ENCODE data around the gene KCNJ3.

Gene KCNJ3

DNA sequence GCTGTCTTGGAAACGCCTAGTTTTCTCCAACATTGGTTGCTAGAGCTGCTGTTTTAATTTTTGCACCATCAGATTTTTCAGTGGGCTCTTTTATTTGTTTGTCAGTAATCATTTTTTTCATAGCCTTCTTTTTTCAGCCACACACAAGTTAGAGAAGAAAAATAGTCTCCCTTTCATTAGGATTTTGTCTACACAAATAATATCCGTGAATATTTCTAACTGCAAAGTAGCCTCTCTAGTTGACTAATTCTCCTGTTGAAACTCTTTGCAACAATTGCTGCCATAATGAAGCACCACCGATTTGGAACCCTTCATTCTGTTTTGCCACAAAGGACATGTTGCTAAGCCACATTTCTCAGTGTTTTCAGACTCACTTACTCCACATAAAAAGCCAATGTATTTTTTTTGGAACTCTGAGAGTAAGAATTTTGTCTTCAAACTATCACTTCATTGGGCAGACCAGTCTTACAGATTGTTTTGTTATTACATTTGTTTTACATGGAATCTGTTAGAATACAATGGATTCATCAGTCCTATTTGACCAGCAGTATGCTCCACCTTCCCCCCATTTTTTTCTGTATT is 9.6 kb downstream of the KCNJ3 start:
- no peak for DNase-seq

GRCh38 chr2:154709215-154709614 is 10.7 kb downstream of the KCNJ3 start:
- no peak for DNase-seq

- DNase-seq = no peak
Measured at GRCh38 chr2:154710078-154710477, 11.6 kb downstream of the KCNJ3 start.

DNA sequence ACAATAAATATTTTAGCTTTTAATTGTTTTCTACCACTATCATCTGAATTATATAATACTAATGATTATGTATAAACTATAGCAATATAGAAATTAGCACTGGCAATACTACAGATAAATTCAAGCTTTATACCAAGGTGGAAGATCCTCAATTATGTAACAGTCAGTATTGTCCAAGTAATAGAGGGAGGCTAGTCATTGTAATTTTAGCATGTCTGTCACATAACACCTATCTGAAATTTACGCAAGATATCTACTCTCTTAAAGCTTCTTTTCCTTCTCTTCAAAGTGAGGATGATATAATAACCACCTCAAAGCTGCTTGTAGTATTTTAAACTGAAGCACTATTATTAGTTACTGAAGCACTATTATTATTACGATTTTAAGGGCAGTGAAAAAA is 12.2 kb downstream of the KCNJ3 start:
- DNase-seq = no peak

DNA sequence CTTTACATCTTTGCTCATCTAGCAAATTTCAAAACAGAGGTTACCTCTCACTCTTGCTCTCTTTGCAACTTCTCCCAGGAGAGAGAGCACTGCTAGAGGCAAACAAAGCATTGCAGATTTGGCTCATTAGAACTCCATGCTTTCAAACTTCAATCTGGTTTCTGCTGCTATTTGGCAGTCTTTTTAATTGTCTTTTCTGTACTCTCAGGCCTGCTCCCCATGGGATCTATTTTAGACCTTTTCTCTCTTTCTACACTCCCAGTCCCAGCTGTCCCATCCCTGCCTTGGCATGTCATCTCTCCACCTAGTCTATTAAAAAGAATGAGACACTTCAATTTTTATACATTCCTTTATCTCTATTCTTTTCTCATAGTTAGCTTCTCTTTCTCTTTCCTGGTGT is 15.2 kb downstream of the KCNJ3 start:
- no peak for DNase-seq

GRCh38 chr2:154720651-154721050 is 22.2 kb downstream of the KCNJ3 start:
- no peak for DNase-seq

- DNase-seq = no peak
Measured at GRCh38 chr2:154724194-154724797, 25.8 kb downstream of the KCNJ3 start.

- no peak for DNase-seq
Measured at GRCh38 chr2:154740361-154740760, 41.9 kb downstream of the KCNJ3 start.

GRCh38 chr2:154758871-154759270 is 60.4 kb downstream of the KCNJ3 start:
- DNase-seq = no peak

GRCh38 chr2:154762638-154763037 is 64.1 kb downstream of the KCNJ3 start:
- DNase-seq = no peak

GRCh38 chr2:154771664-154772284 is 73.3 kb downstream of the KCNJ3 start:
- no peak for DNase-seq

- no peak for DNase-seq
Measured at GRCh38 chr2:154776825-154777224, 78.3 kb downstream of the KCNJ3 start.

DNA sequence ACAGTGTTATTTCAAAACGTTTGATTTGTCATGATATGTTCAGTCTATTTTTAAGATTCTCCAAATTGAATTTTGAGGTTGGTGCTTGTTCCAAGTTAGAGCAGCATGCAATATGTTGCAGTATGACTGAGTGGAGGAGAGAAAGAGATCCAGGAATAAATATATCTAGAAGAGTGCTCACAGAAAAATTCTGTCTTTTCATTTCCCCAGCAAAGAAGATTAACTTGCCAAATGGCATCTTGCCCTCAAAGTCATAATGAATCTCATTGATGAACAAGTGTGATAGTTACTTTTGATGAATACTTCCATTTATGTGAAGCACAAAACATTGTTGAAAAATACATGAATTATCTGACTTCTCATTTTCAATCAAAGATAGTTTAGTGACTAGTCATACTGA is 95.9 kb downstream of the KCNJ3 start:
- no peak for DNase-seq

GRCh38 chr2:154795651-154796050 is 97.2 kb downstream of the KCNJ3 start:
- DNase-seq = no peak

DNA sequence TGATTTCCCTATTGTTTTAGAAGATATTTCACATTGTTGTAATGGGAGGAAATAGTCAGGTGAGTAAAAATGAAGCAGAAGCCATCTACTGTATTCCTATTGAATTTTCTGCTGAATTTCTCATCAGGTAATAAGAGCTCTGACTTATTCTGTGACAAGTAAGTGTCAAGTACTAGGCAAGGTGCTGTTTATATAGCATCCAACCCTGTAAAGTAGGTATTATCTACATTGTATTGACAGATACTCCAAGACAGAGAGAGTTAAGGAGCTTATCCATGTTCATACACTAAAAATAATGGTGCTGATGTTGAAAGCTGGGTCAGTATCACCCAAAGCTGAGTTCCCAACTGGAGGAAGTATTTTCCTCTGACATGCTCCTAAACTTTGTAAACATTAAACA is 106.0 kb downstream of the KCNJ3 start:
- no peak for DNase-seq

- DNase-seq = no peak
Measured at GRCh38 chr2:154813636-154814035, 115.1 kb downstream of the KCNJ3 start.

- DNase-seq = no peak
Measured at GRCh38 chr2:154814856-154815255, 116.4 kb downstream of the KCNJ3 start.

- no peak for DNase-seq
Measured at GRCh38 chr2:154825358-154825757, 126.9 kb downstream of the KCNJ3 start.

GRCh38 chr2:154826827-154827226 is 128.3 kb downstream of the KCNJ3 start:
- DNase-seq = no peak

DNA sequence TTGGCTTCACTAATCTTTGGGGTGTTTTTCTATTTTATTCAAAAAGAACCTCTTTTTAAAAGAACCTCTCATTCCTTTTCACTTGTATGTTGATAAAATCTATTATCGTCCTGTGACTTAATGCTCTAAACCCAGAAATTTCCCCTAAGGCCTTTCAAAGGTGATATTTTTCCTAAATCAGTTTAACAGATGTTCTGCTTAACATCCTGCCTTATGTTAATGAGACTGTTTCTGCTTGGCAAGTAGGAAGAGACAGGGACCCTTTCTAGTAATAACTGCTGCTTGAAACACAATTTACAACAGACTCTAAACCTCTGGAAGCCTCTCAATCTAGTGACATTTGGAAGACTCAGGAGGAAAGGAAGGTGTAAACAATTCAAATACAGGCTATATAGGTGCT is 128.8 kb downstream of the KCNJ3 start:
- no peak for DNase-seq

GRCh38 chr2:154832711-154833110 is 134.2 kb downstream of the KCNJ3 start:
- DNase-seq = no peak

GRCh38 chr2:154836632-154837031 is 138.1 kb downstream of the KCNJ3 start:
- DNase-seq = no peak

DNA sequence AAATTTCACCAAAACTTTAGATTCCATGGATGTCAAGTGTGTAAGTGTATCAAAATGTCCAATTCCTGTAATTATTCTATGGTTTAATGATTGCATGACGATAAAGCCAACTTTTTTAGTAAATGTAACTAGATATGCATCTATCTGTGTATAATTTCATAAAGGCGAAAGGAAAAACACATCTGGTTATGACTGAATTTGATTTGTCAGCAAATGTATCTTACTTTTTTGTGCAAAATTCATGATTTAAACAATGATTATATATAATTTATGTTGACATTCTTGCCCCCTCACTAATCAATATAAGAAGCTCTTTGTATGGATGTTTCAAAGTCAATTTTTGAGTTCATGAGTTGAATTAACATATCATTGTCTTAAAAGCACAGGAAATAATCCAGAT is 138.5 kb downstream of the KCNJ3 start:
- no peak for DNase-seq

DNA sequence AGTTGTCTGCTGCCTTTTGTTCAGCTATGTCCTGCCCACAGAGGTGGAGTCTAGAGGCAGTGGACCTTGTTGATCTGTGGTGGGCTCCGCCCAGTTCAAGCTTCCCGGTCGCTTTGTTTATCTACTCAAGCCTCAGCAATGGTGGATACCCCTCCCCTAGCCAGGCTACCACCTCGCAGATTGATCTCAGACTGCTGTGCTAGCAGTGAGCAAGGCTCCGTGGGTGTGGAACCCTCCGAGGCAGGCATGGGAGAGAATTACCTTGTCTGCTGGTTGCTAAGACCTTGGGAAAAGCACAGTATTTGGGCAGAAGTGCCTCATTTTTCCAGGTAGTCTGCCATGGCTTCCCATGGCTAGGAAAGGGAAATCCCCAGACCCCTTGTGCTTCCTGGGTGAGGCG is 146.0 kb downstream of the KCNJ3 start:
- DNase-seq = no peak

GRCh38 chr2:154846842-154847241 is 148.3 kb downstream of the KCNJ3 start:
- DNase-seq = no peak

Data from activated effector memory CD4-positive, alpha-beta T cell treated with anti-CD3 and anti-CD28 coated beads, Interleukin-2, amount 50 U/mL, for 16 hours (primary cell).